ENCODE results near the gene WNT3.

WNT3 gene

DNA sequence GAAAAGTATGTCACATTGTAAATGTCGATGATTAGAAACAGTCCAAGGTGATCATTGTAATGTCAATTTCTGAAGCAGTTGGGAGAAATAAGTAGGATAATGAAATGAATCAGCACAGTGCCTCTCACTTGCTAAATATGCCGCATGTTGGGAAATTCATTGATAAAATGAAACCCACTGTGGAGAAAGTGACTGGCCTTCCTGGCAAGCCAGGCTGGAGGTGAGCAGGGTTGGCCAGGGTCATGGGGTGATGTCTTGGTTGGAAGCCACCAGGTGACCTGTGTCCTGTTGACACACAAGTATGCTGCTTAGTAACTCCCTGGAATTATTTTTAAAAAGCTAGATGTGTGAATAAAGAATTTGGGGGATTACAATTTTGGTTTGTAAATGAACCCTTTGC, 18.0 kb upstream of the WNT3 start:
- DNase-seq (ENCODE audit: low read depth) = no peak

- no peak for DNase-seq (ENCODE audit: low read depth)
These were observed 16.4 kb upstream of the WNT3 start for GRCh38 chr17:46834846-46835245.

GRCh38 chr17:46833840-46834208, 15.3 kb upstream of the WNT3 start:
- no peak for DNase-seq (ENCODE audit: low read depth)

GRCh38 chr17:46832945-46833839, 14.7 kb upstream of the WNT3 start:
- DNase-seq (ENCODE audit: low read depth) = no peak

- DNase-seq (ENCODE audit: low read depth) = no peak
These were observed 13.9 kb upstream of the WNT3 start for GRCh38 chr17:46832331-46832821.

- no peak for DNase-seq (ENCODE audit: low read depth)
These were observed 13.3 kb upstream of the WNT3 start for GRCh38 chr17:46831573-46832330.

DNA sequence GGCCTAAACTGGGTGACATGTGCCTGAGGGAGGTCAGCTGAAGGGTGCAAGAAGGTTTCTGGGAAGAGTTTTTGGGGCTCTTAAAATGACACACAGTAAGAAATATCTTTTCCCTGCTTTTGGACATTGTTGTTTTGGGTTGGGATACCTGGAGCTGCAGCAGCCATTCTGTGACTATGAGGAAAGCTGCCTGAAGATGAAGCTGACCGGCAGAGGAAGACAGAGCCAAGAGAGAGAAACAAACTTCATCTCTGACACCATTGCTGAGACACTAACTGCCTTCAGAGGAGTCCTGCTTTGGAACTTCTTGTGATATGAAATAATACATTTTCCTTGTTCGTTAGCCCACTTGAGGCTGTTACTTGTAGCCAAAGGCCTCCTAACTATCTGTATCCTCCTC, 8.8 kb upstream of the WNT3 start:
- DNase-seq (ENCODE audit: low read depth) = no peak

DNA sequence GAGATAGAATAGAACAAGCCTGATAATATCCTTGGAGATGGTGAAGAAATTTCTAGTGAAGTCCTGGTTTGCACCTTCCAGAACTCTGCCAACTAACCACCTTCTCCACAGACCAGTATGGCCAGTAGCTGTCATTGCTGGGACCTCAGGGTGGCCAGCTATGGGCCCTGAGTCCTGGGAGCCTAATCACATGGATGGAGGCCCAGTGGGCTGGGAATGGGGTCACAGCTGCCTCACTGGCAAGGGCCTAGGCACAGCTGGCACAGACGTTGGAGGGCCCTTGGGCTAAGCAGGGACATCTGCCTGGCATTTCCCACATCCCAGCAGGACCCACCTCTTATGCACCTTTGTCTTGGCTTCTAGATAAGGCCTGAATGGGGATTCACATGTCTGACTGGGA, 7.6 kb upstream of the WNT3 start:
- no peak for DNase-seq (ENCODE audit: low read depth)

GRCh38 chr17:46823657-46824056, 5.2 kb upstream of the WNT3 start:
- DNase-seq (ENCODE audit: low read depth) = no peak

DNA sequence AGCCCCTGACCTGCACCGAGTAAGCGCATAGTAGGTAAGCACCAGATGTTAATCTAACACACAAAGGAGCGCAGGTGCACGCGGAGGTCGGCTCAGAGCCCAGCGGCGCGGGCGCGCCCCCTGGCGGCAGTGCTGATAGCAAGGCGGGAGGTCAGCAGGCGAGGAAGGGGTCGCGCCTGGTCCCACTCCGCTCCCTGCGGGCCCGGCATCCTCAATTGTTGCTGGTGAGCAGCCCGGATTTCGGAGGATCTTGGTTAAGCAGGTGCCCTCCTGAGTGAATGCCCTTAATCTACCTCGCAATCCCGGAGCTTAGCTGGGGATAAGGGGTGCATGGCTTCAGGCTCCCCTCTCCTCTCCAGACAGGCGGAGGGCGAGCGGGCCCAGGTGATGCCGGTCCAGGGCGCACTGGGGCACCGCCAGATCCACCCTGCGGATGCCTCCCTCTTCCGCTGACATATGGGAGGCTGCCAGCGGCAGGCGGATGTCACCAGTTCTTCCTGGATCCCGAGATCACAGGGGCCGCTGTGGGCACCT, 4.0 kb upstream of the WNT3 start:
- DNase-seq (ENCODE audit: low read depth) = no peak

DNA sequence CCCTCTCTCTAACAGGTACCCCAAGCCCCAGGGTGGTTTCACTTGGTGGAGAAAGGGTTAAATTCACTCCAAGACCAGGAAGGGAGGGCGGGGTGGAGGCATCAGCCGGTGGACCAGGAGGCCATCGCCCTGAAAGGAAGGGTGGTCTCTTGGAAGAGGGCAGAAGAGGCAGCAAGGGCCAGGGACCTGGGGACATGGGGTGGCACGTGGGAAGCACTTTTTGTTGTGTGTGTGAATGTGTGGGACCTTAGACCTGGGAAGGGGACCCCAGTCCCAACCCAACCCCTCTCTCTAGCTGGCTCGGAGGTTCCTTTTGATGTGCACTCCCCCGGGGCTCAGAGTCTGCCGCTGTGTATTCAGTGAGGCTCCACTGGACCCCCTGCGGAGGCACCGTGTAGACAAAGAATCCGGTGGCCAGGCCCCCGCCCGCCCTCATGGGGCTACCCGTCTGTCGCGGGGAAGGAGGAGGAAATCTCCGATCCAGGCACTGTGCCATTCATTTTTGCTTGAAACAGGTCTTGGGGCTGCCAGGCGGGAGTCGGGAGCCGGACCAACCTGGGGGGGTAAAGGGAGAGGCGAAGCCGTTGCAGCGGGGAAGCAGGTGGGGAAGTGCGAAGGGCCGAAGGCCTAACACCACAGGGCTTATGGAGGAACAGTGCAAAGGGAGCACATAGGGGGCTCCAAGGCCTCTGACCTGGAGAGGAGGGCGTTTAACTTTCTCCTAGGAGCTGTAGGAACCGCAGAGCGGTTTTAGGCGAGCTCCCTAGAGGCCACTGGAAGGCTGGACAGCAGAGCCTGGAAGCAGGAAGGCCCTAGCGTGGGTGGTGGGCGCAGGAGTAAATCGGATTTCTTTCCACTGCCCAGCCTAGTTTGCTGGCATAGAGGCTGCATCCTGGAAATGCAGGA, 3.2 kb upstream of the WNT3 start:
- DNase-seq (ENCODE audit: low read depth) = no peak

DNA sequence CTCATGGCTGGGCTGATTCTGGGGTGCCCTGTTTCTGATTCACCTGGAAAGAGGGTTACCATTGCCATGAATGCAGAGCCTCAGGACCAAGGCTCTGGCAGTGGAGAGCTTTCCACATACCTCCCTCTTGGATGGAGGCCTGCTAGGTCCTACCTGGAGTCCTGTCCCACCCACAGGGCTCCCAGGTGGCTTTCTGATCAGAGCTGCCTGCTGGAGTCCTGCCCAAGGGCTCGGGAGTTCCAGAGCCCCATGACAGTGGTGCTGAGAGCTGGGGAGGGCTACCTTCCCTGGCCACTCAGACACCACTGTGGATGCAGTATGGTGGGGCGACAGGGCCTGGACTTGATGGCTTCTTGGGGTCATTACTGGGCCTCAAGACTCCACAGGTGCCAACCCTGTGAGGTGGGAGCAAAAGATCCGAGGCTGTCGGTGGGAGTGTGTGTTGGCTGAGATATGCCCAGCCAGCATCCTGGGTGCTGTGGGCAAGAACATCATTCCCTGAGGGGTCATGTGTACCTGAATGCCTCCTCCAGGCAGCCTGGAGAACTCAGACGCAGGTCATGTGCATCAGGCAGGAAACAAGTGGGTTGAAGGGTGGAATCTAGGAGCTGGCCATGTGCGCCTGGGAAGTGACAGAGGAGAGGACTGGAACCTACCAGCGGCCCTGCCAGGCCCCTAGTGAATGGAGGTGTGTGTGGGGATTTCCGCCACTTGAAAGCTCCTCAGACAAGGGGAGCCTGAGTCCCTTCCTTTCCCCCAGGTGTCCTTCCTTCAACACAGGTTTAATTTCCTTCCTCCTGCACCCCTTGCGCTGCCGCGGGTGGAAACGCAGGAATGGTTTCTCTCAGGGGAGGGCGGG, 2.3 kb upstream of the WNT3 start:
- no peak for DNase-seq (ENCODE audit: low read depth)

DNA sequence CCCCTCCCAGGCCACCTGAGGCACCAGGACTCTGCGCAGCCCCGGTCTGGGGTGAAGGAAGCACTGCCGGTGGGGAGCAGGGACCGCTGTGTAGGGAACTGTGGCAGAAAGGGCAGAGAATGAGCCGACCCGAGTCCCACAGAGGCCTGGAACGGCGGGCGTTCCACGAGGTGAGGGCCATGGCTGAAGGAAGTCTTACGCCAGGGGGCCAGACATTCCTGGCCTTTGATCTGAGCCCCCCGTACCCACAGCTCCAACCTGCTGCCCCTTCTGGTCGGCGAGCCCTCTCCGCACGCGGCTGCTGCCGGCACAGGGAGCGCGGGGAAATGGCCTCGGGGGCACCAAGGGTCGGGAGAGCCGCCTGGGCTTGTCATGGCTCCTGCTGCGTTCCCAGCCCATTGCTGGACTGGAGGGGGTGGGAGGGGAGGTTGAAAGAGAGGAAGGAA, 1.4 kb upstream of the WNT3 start:
- no peak for DNase-seq (ENCODE audit: low read depth)

DNA sequence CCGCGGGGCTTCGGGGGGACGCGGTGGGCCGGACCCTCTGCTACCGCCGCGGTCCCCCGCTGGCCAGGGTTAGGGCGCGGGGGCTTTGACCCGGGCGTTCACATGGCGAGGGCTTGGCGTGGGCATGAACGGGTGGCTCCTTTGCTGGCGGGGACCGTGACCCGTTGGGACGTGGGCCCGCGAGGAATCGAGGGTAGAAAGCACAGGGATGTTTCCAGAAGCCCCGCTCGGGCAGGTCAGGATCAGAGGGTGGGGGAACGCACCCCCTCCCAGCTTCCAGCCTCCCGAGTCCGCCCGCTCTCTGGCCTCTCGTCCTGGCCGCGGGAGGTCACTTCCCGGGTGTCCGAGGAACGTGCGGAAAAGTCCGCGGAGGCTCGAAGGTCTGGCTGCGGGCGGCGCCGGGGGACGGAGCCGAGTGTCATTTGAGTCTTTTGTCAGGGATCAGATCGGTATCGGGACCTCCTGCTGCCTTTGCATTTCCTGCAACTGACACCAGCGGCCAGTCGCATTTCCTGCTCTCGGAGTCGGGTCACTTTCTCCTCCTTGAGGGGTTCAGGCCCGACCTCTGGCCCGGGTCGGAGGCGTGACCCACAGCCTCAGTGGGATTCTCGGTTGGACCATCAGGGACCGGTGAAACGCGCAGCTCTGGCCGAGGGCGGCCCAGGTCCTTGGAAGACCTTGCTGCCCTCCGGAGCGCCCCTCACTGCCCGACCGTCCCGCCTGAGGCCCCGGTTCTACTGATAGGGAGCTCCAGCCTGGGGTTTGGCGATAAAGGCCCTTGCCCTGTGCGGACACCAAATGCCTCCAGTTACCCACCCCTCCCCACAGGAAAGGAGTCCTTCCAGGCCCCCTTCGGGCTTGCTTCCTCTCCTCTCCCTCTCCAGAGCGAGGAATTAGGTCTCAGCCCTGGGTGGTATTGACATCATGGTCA, 702 bp upstream of the WNT3 start:
- no peak for DNase-seq (ENCODE audit: low read depth)

GRCh38 chr17:46817901-46818209, 637 bp downstream of the WNT3 start:
- DNase-seq (ENCODE audit: low read depth) = no peak

DNA sequence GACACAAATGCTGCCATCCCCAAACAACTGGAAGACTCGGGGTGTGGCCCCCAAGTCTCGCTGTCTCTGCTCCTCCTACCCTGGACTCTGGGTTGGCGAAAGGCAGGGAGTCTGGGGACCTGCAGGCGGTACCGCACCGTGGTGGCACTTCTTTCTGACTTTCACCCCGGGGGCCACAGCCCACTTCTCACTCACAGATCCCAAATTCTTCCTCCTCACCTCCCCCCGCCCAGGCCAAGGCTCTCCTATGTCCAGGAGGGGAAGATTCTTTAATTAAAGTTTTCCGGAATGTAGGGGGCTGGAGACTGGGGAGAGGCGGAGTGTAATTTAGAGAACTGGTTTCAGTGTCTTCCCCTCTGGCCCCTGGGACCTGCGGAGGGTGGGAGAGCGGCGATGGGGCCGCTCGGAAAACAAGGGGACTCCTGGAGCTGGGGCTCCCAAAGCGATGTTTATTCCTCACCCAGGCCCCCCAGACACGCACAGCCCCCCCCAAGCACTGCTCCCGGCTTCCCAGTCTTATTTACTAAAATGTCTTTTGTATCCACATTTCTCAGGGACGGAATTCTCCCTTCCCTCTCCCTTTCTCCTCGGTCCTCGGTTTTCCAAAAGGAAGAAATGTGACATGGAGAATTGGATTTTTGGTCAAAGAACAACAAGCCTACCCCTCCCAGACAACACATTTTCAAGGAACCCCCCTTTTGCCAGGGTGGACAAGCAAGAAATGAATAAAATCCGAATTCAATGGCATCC, 1.2 kb downstream of the WNT3 start:
- no peak for DNase-seq (ENCODE audit: low read depth)

DNA sequence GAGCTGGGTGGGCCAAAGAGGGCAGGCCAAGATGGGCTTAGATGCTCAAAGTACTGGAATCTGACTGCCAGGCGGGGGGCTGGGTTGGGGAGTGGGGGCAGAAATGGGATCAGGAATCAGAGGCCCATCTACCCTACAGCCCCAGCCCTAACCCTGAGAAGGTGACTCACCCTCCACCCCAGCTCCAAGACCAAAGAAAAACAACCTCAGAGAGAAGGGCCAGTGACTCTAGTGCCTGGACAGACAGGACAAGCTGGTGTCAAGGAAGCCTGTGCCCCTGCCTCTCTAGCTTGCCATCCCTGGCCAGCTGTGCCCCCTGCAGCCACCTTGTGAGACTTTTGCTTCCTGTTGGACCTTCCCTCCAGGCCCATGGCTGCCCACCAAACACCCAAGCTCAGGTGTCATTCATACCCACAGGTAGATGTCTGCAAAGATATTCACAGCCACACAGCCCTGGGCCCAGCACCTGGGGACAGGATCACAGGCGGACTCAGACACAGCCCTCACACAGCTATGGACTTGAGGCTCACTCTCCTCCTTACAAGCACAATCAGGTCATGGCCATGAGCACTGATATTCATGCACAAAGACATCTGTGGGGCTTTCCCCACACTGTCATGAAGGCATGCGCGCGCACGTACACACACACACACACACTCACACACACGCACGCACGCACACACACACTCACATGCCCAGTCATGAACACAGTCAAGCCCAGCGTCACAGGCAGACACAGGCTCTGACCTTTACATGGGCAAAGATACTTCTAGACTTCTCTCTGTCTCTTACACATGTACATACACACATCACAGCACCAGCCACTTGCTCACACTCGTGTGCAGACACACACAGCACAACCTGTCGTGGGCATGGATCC, 2.8 kb downstream of the WNT3 start:
- DNase-seq (ENCODE audit: low read depth) = no peak

DNA sequence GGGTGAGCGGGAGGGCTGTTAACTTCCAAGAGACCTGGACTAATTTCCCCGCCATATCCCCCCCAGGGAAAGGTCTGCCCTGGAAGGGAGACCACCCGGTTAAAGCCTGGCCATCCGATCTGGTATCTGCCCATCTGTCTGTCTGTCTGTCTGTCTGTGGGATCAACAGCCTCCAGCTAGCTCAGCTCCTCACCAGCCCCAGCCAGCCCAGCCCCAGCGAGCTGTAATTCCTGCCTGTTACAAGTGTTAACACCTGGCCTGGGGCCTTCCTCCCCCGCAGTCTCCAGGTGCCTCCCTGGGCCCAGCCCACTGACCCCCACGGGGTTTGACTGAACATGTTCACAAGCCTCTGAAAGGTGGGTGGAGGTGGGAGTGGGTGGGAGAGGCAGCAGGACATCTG, 4.0 kb downstream of the WNT3 start:
- no peak for DNase-seq (ENCODE audit: low read depth)
